H9 (cell line): ENCODE data around the gene USP34. TPM values are rescaled to one million over a fixed set of nuclear protein-coding genes. Genes with fewer than 3 reads are reported as not detected.

Experiments
- DNase-seq: peaks from one replicate; pipeline ENCODE4 v3.0.0-alpha.2; 2017
- H2AFZ ChIP-seq: one replicate; pipeline ENCODE4 v1.6.1; 2013; ENCODE audit warnings: mild to moderate bottlenecking, low read length, control low read depth, moderate library complexity
- H2AK5ac ChIP-seq: 2 replicates; pipeline ENCODE4 v1.6.1; 2013; ENCODE audit warnings: low read length, control low read depth, mixed read lengths; ENCODE audit not compliant: insufficient read length
- H2BK120ac ChIP-seq: one replicate; pipeline ENCODE4 v1.6.1; 2013; ENCODE audit warnings: low read depth, mild to moderate bottlenecking, low read length, control low read depth, inconsistent platforms; ENCODE audit not compliant: poor library complexity, severe bottlenecking
- H2BK12ac ChIP-seq: 2 replicates; pipeline ENCODE4 v1.6.1; 2013; ENCODE audit warnings: low read length, control low read depth, mixed read lengths, low read depth; ENCODE audit not compliant: insufficient read length
- H2BK15ac ChIP-seq: 2 replicates; pipeline ENCODE4 v1.6.1; 2013; ENCODE audit warnings: low read depth, low read length, control low read depth
- H2BK20ac ChIP-seq: one replicate; pipeline ENCODE4 v1.6.1; 2013; ENCODE audit warnings: low read depth, mild to moderate bottlenecking, low read length, control low read depth, inconsistent platforms; ENCODE audit not compliant: poor library complexity, severe bottlenecking
- H2BK5ac ChIP-seq: 2 replicates; pipeline ENCODE4 v1.6.1; 2013; ENCODE audit warnings: low read length, control low read depth, mixed read lengths; ENCODE audit not compliant: insufficient read length
- H3K14ac ChIP-seq: 2 replicates; pipeline ENCODE4 v1.6.1; 2013; ENCODE audit warnings: low read length, control low read depth; ENCODE audit not compliant: insufficient read depth
- H3K18ac ChIP-seq: 2 replicates; pipeline ENCODE4 v1.6.1; 2013; ENCODE audit warnings: low read depth, mild to moderate bottlenecking, mixed read lengths, low read length, control low read depth; ENCODE audit not compliant: insufficient read length
- H3K23ac ChIP-seq: 2 replicates; pipeline ENCODE4 v1.6.1; 2013; ENCODE audit warnings: low read length, control low read depth, mixed read lengths, low read depth; ENCODE audit not compliant: insufficient read length
- H3K23me2 ChIP-seq: 2 replicates; pipeline ENCODE4 v1.6.1; 2013; ENCODE audit warnings: low read depth, mild to moderate bottlenecking, mixed read lengths, low read length, control low read depth; ENCODE audit not compliant: insufficient read length, poor library complexity, severe bottlenecking
- H3K27ac ChIP-seq: 2 replicates; pipeline ENCODE4 v1.5.1; 2013; ENCODE audit warnings: low read length, control low read depth, mixed read lengths, low read depth; ENCODE audit not compliant: insufficient read length
- H3K27me3 ChIP-seq: 2 replicates; pipeline ENCODE4 v1.6.1; 2013; ENCODE audit warnings: low read length, control low read depth, inconsistent platforms; ENCODE audit not compliant: insufficient read depth
- H3K4ac ChIP-seq: 2 replicates; pipeline ENCODE4 v1.6.1; 2013; ENCODE audit warnings: low read depth, mild to moderate bottlenecking, control low read depth, inconsistent platforms, low read length, moderate library complexity
- H3K4me1 ChIP-seq: 2 replicates; pipeline ENCODE4 v1.6.1; 2013; ENCODE audit warnings: low read length, control low read depth, inconsistent platforms; ENCODE audit not compliant: insufficient read depth
- H3K4me2 ChIP-seq: 2 replicates; pipeline ENCODE4 v1.6.1; 2013; ENCODE audit warnings: low read length, control low read depth, mixed read lengths; ENCODE audit not compliant: insufficient read length, insufficient read depth
- H3K56ac ChIP-seq: 2 replicates; pipeline ENCODE4 v1.6.1; 2013; ENCODE audit warnings: low read depth, mild to moderate bottlenecking, mixed read lengths, low read length, control low read depth; ENCODE audit not compliant: insufficient read length
- H3K79me1 ChIP-seq: 2 replicates; pipeline ENCODE4 v1.6.1; 2013; ENCODE audit warnings: low read depth, mild to moderate bottlenecking, moderate library complexity, low read length, control low read depth, inconsistent platforms; ENCODE audit not compliant: insufficient read depth, poor library complexity, severe bottlenecking
- H3K79me2 ChIP-seq: 2 replicates; pipeline ENCODE4 v1.6.1; 2013; ENCODE audit warnings: low read length, control low read depth, inconsistent platforms; ENCODE audit not compliant: insufficient read depth
- H3K9ac ChIP-seq: 2 replicates; pipeline ENCODE4 v1.6.1; 2013; ENCODE audit warnings: low read length, control low read depth, mixed read lengths; ENCODE audit not compliant: insufficient read length; ENCODE audit errors: extremely low read depth
- H3K9me3 ChIP-seq: one replicate; pipeline ENCODE4 v1.6.1; 2013; ENCODE audit warnings: low read depth, low read length, inconsistent platforms; ENCODE audit not compliant: control insufficient read depth
- H3T11ph ChIP-seq: one replicate; pipeline ENCODE4 v1.6.1; 2013; ENCODE audit warnings: mild to moderate bottlenecking, low read length, control low read depth, inconsistent platforms
- H4K20me1 ChIP-seq: one replicate; pipeline ENCODE4 v1.6.1; 2013; ENCODE audit not compliant: control insufficient read depth, insufficient read length, insufficient read depth
- H4K5ac ChIP-seq: 2 replicates; pipeline ENCODE4 v1.6.1; 2013; ENCODE audit warnings: low read depth, mild to moderate bottlenecking, mixed read lengths, low read length, control low read depth; ENCODE audit not compliant: insufficient read length
- H4K8ac ChIP-seq: replicated peaks from 2 replicates; pipeline ENCODE4 v1.6.1; 2013; ENCODE audit warnings: low read length, control low read depth, mixed read lengths, low read depth; ENCODE audit not compliant: insufficient read length
- H4K91ac ChIP-seq: 2 replicates; pipeline ENCODE4 v1.6.1; 2013; ENCODE audit warnings: low read depth, mild to moderate bottlenecking, moderate library complexity, mixed read lengths, low read length, control low read depth; ENCODE audit not compliant: insufficient read length
- H3K27ac Mint-ChIP-seq, 3 experiments: 2 replicates in 2 of 3; 3 replicates in 1 of 3; pipeline ENCODE4 v1.8.0; 2020 to 2021; ENCODE audit warnings: mixed read lengths in 3 of 3, mild to moderate bottlenecking in 1 of 3, moderate library complexity in 1 of 3
- H3K27me3 Mint-ChIP-seq: 2 replicates; pipeline ENCODE4 v1.8.0; 2021; ENCODE audit warnings: low read depth, mild to moderate bottlenecking, moderate library complexity, mixed read lengths
- H3K36me3 Mint-ChIP-seq, 3 experiments: 2 replicates in 2 of 3; 3 replicates in 1 of 3; pipeline ENCODE4 v1.8.0; 2020 to 2021; ENCODE audit warnings: low read depth in 3 of 3, mixed read lengths in 3 of 3; ENCODE audit not compliant: insufficient read depth in 1 of 3
- H3K4me1 Mint-ChIP-seq, 2 experiments: 2 replicates each; pipeline ENCODE4 v1.8.0; 2020; ENCODE audit warnings: mixed read lengths in 2 of 2
- H3K4me3 Mint-ChIP-seq, 2 experiments: 2 replicates in 1 of 2; 3 replicates in 1 of 2; pipeline ENCODE4 v1.8.0; 2020 to 2021; ENCODE audit warnings: mild to moderate bottlenecking in 2 of 2, mixed read lengths in 2 of 2, moderate library complexity in 1 of 2
- H3K9me3 Mint-ChIP-seq, 2 experiments: 2 replicates in 1 of 2; 3 replicates in 1 of 2; pipeline ENCODE4 v1.8.0; 2020; ENCODE audit warnings: mild to moderate bottlenecking in 2 of 2, mixed read lengths in 2 of 2, moderate library complexity in 1 of 2
- WGBS: extraction: QIAGEN DNeasy Blood & Tissue Kit; methylation state at CpG from one replicate; pipeline ENCODE4 v1.1.7; 2013; ENCODE audit warnings: missing lambda C conversion rate, low lambda C conversion rate, mixed read lengths; ENCODE audit not compliant: insufficient read length; ENCODE audit errors: extremely low coverage; 5-methylcytosine and 5-hydroxymethylcytosine counted together
- total RNA-seq: library from RNA; stranded (reverse); gene quantifications from 2 replicates; pipeline ENCODE4 v1.2.1, GENCODE V29; 2021
- TF ChIP-seq, protein P1 (sequence below): fragments of 200-600 bp; sonication (generic); conservative IDR thresholded peaks from 3 replicates; pipeline ENCODE4 v1.8.0; 2021; ENCODE audit warnings: antibody characterized with exemption, mild to moderate bottlenecking

USP34 gene
- total RNA-seq, 1 experiment from 2014 or later = 93.9 TPM

DNA sequence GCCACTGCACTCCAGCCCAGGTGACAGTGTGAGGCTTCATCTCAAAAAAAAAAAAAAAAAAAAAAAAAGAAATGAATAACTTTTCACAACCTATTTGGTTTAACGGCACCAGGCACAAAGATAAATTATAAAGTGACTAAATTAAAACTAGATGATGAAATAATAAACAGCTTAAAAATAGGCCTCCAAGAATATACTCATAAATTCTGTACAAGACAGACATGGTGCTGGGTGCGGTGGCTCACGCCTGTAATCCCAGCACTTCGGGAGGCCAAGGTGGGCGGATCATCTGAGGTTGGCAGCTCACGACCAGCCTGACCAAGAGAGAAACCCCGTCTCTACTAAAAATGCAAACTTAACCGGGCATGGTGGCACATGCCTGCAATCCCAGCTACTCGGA is 19.7 kb downstream of the USP34 start:
- TF ChIP-seq, protein P1, sequence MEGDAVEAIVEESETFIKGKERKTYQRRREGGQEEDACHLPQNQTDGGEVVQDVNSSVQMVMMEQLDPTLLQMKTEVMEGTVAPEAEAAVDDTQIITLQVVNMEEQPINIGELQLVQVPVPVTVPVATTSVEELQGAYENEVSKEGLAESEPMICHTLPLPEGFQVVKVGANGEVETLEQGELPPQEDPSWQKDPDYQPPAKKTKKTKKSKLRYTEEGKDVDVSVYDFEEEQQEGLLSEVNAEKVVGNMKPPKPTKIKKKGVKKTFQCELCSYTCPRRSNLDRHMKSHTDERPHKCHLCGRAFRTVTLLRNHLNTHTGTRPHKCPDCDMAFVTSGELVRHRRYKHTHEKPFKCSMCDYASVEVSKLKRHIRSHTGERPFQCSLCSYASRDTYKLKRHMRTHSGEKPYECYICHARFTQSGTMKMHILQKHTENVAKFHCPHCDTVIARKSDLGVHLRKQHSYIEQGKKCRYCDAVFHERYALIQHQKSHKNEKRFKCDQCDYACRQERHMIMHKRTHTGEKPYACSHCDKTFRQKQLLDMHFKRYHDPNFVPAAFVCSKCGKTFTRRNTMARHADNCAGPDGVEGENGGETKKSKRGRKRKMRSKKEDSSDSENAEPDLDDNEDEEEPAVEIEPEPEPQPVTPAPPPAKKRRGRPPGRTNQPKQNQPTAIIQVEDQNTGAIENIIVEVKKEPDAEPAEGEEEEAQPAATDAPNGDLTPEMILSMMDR = no peak
- Histone ChIP-seq H4K20me1 (no peaks in the 10 kb centered on the region), H3T11ph (no peak overlapping the region)

More for the DNA sequence above, 19.7 kb downstream of the USP34 start:
- Mint-ChIP-seq H3K4me3 (no peak overlapping the region), H3K27me3 (no peaks in the 10 kb centered on the region), H3K36me3 (peaks cover 13 to 21% (median 18%) of the 10 kb centered on the region in 3 experiments; a peak in 6 of 7 replicates), H3K27ac (no peak overlapping the region), H3K9me3 (peaks cover 2 to 3% of the 10 kb centered on the region in 2 experiments; a peak in 1 of 5 replicates), H3K4me1 (peaks cover 0 to 4% of the 10 kb centered on the region in 2 experiments; a peak in 1 of 4 replicates)
- no CpG with 5 or more reads among the region's 9 CpGs for WGBS
- Histone ChIP-seq H2BK20ac (no peak overlapping the region), H3K4ac (no peak overlapping the region), H3K27ac (no peak overlapping the region), H2AFZ (no peak overlapping the region), H2BK5ac (no peak overlapping the region), H3K4me2 (no peak overlapping the region), H3K9me3 (no peaks in the 10 kb centered on the region), H3K23ac (no peak overlapping the region), H4K91ac (no peak overlapping the region), H3K9ac (no peak overlapping the region), H3K56ac (no peak overlapping the region), H3K79me2 (peaks cover 41% of the 10 kb centered on the region; the same call in 1 of the 2 replicates), H2BK15ac (no peak overlapping the region), H3K79me1 (no peaks in the 10 kb centered on the region), H2AK5ac (no peak overlapping the region), H2BK12ac (no peak overlapping the region), H3K18ac (no peak overlapping the region), H3K27me3 (no peaks in the 10 kb centered on the region), H4K5ac (no peak overlapping the region), H3K4me1 (no peaks in the 10 kb centered on the region), H3K23me2 (no peaks in the 10 kb centered on the region), H4K8ac (no peak overlapping the region), H2BK120ac (no peak overlapping the region), H3K14ac (no peak overlapping the region)
- DNase-seq = no peak
